Measurements from ENCODE around the gene FERMT1. TPM values are rescaled to one million over a fixed set of nuclear protein-coding genes. Genes with fewer than 3 reads are reported as not detected.

The FERMT1 gene
- total RNA-seq, 4 donors from 2014 or later: 12.4 to 21.2 (median 16.2) TPM

DNA sequence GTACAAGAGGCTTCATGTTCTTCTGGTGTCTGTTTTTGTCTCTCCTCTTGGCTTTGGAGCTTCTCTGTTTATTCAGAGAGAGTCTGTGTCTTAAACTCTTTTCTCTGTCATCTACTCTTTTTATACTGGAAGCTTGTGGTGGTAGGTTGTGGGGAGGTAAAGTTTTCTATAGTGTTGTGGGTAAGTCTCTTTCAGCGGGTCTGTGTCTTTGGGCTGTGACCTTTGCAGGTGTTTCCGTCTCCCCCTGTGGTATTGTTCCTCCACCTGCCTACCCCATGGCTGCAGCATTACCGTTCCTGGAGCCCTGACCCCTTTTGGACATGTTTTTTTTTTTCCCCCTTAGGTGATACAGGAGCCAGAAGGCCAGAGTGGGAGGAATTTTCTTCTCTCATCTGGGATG, 37.9 kb upstream of the FERMT1 start:
- TF ChIP-seq POLR2A (IDR thresholded peaks at IDR 0.05): no peak
- TF ChIP-seq, protein P1, sequence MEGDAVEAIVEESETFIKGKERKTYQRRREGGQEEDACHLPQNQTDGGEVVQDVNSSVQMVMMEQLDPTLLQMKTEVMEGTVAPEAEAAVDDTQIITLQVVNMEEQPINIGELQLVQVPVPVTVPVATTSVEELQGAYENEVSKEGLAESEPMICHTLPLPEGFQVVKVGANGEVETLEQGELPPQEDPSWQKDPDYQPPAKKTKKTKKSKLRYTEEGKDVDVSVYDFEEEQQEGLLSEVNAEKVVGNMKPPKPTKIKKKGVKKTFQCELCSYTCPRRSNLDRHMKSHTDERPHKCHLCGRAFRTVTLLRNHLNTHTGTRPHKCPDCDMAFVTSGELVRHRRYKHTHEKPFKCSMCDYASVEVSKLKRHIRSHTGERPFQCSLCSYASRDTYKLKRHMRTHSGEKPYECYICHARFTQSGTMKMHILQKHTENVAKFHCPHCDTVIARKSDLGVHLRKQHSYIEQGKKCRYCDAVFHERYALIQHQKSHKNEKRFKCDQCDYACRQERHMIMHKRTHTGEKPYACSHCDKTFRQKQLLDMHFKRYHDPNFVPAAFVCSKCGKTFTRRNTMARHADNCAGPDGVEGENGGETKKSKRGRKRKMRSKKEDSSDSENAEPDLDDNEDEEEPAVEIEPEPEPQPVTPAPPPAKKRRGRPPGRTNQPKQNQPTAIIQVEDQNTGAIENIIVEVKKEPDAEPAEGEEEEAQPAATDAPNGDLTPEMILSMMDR (IDR thresholded peaks at IDR 0.05): no peak
- H3K4me1 ChIP-seq: no peaks in the 10 kb centered on the region
- H3K27me3 ChIP-seq: no peaks in the 10 kb centered on the region
- H3K9me3 ChIP-seq: peaks cover 0 to 6% (median 0%) of the 10 kb centered on the region in 4 donors
- no peak for DNase-seq
- no peaks in the 10 kb centered on the region for H3K36me3 ChIP-seq
- no peak overlapping the region for H3K27ac ChIP-seq
- H3K4me3 ChIP-seq: no peak overlapping the region

DNA sequence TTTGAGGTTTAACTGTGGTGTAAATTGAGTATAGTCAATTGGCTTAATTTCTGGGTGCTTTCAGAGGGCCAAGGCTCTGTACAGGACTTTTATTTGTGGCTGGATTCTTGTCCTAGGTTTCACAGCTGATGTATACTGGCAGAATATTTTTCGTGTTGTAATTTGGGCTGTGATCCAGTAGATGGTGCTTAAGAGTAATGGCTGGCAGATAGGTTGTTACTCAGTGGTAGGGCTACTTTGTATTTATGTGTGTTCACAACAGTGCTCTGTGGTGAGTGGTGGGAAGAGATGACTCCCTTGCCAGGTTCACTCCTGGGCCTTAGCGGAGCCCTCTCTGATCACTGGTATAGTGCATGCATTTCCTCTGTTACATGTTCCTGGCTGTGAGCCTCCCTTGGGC, 34.5 kb upstream of the FERMT1 start:
- TF ChIP-seq, protein P1 (IDR thresholded peaks at IDR 0.05): no peak
- TF ChIP-seq POLR2A (IDR thresholded peaks at IDR 0.05): no peak
- no peak overlapping the region for H3K4me3 ChIP-seq
- H3K27me3 ChIP-seq: no peaks in the 10 kb centered on the region
- DNase-seq: no peak
- peaks cover 0 to 6% (median 0%) of the 10 kb centered on the region in 4 donors for H3K9me3 ChIP-seq
- H3K4me1 ChIP-seq: no peaks in the 10 kb centered on the region
- H3K36me3 ChIP-seq: no peaks in the 10 kb centered on the region
- H3K27ac ChIP-seq: no peak overlapping the region

DNA sequence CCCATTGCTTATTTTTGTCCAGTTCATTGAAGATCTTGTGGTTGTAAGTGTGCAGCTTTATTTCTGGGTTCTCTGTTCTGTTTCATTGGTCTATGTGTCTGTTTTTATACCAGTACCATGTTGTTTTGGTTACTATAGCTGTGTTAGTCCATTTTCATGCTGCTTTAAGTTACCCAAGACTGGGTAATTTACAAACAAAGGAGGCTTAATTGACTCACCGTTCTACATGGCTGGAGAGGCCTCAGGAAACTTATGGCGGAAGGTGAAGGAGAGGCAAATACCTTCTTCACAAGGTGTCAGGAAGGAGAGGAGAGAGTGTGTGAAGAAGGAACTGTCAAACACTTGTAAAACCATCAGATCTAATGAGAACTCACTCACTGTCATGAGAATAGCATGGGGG, 29.9 kb upstream of the FERMT1 start:
- Histone ChIP-seq H3K4me1 (no peaks in the 10 kb centered on the region), H3K36me3 (no peaks in the 10 kb centered on the region), H3K27me3 (no peaks in the 10 kb centered on the region), H3K9me3 (peaks cover 0 to 6% (median 0%) of the 10 kb centered on the region in 4 donors), H3K27ac (no peak overlapping the region), H3K4me3 (no peak overlapping the region)
- no peak for TF ChIP-seq POLR2A (IDR thresholded peaks at IDR 0.05)
- no peak for DNase-seq

DNA sequence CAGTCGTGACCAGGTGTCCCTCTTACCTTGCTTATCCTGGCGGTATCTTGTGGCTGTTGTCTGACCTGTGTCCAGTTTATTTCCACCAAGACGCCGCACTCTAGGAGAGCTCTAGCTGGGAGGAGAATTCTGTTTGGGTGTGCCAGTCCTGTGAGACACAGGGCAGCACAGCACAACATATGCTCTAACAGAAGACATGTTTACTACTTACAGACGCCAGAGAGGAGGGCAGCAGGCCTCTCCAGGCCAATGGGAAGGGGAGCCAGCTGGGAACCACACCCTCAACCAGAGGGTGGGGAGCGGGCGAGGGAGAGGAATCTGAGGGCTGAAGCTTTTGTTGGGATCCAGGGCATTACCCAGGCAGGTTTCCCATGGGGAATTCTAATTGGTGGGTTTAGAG, 25.2 kb upstream of the FERMT1 start:
- Histone ChIP-seq H3K4me3 (no peak overlapping the region), H3K4me1 (no peaks in the 10 kb centered on the region), H3K36me3 (no peaks in the 10 kb centered on the region), H3K27me3 (no peaks in the 10 kb centered on the region), H3K9me3 (no peaks in the 10 kb centered on the region), H3K27ac (no peak overlapping the region)
- TF ChIP-seq, protein P1 (IDR thresholded peaks at IDR 0.05): no peak
- no peak for TF ChIP-seq POLR2A (IDR thresholded peaks at IDR 0.05)
- no peak for DNase-seq

DNA sequence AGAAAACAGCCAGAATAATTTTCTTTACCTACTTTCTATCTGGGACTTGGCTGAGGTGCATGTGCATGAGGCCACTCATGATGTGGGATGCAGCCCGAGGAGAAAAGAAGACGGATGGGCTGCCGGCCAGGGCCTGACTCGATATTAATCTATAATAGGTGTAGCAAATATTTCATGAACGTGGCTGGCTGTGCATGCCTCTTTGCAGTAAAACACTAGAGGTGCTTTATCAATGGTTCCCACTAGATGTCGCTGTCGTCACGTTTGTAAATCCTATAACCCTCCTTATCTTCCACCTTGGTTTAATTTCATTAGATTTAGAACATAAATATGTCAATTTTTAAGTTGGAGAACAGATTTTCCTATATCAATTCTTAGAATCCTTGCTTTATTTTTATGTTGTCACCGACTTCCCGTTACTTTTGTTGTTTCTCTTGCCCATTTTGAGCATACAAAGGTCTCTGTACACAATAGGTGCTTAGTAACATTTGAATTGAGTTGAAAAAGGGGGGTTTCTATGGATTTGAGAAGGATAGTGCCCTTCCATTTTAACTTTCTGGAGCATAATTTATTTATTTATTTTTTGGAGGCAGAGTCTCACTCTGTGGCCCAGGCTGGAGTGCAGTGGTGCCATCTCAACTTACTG, 19.6 kb upstream of the FERMT1 start:
- DNase-seq: peak in 2 of 3 donors; percentile 19 to 79
- TF ChIP-seq, protein P1 (IDR thresholded peaks at IDR 0.05): peak; percentile 30 to 83 (median 78)
- no peak for TF ChIP-seq POLR2A (IDR thresholded peaks at IDR 0.05)
- Histone ChIP-seq H3K4me3 (no peak overlapping the region), H3K9me3 (no peaks in the 10 kb centered on the region), H3K27me3 (no peaks in the 10 kb centered on the region), H3K36me3 (no peaks in the 10 kb centered on the region), H3K27ac (no peak overlapping the region), H3K4me1 (no peaks in the 10 kb centered on the region)

DNA sequence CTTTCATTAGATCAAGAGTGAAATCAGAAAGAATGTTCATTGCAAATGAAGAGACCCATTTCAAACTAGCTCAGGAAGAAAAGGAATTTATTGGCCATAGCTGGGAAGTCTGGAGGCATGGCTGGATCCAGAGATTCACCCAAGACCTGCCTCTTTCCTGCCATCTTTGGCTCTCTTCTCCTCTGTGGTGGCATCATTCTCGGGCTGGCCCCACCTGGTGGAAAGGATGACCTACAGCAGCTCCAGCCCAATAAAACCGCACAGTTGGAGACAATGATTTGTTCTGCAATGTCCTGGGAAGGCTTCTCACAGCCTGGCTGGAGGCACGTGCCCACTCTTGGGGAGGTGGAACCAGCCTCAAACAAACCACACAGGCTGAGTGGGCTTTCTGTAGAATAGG, 18.1 kb upstream of the FERMT1 start:
- no peak overlapping the region for H3K27ac ChIP-seq
- no peak overlapping the region for H3K4me3 ChIP-seq
- DNase-seq: no peak
- TF ChIP-seq, protein P1 (IDR thresholded peaks at IDR 0.05): peak in 1 of 6 experiments; percentile 16
- TF ChIP-seq POLR2A (IDR thresholded peaks at IDR 0.05): no peak
- H3K36me3 ChIP-seq: no peaks in the 10 kb centered on the region
- no peaks in the 10 kb centered on the region for H3K4me1 ChIP-seq
- no peaks in the 10 kb centered on the region for H3K9me3 ChIP-seq
- no peaks in the 10 kb centered on the region for H3K27me3 ChIP-seq
